GOT3 (cell line): ENCODE data around the gene PREX1.

Experiments used
- DNase-seq: peaks from one replicate; lab custom pipeline; 2025; ENCODE audit warnings: mixed read lengths; lab: John Stamatoyannopoulos, UW

The PREX1 gene

GRCh38 chr20:48658198-48658476, 169.7 kb downstream of the PREX1 start:
- DNase-seq = no peak

- no peak for DNase-seq
These were observed 170.2 kb downstream of the PREX1 start for GRCh38 chr20:48657426-48658197.

- no peak for DNase-seq
These were observed 171.1 kb downstream of the PREX1 start for GRCh38 chr20:48656661-48657211.

- DNase-seq = no peak
These were observed 171.7 kb downstream of the PREX1 start for GRCh38 chr20:48656137-48656536.

GRCh38 chr20:48653706-48654051, 174.1 kb downstream of the PREX1 start:
- DNase-seq = no peak

GRCh38 chr20:48652961-48653705, 174.7 kb downstream of the PREX1 start:
- no peak for DNase-seq

- DNase-seq = no peak
These were observed 175.8 kb downstream of the PREX1 start for GRCh38 chr20:48651960-48652359.

- no peak for DNase-seq
These were observed 176.5 kb downstream of the PREX1 start for GRCh38 chr20:48651271-48651670.

- no peak for DNase-seq
These were observed 177.9 kb downstream of the PREX1 start for GRCh38 chr20:48649868-48650267.

- DNase-seq = no peak
These were observed 178.6 kb downstream of the PREX1 start for GRCh38 chr20:48649104-48649626.

GRCh38 chr20:48648482-48649051, 179.2 kb downstream of the PREX1 start:
- DNase-seq = no peak

- no peak for DNase-seq
These were observed 179.9 kb downstream of the PREX1 start for GRCh38 chr20:48647858-48648257.

GRCh38 chr20:48645666-48646065, 182.1 kb downstream of the PREX1 start:
- DNase-seq = no peak

- DNase-seq = no peak
These were observed 183.4 kb downstream of the PREX1 start for GRCh38 chr20:48644286-48644828.

GRCh38 chr20:48642105-48642880, 185.5 kb downstream of the PREX1 start:
- no peak for DNase-seq

- DNase-seq = no peak
These were observed 186.9 kb downstream of the PREX1 start for GRCh38 chr20:48640871-48641270.

- DNase-seq = no peak
These were observed 187.9 kb downstream of the PREX1 start for GRCh38 chr20:48639899-48640298.

GRCh38 chr20:48638546-48638945, 189.3 kb downstream of the PREX1 start:
- no peak for DNase-seq

GRCh38 chr20:48637461-48637860, 190.3 kb downstream of the PREX1 start:
- no peak for DNase-seq

- DNase-seq = no peak
These were observed 191.5 kb downstream of the PREX1 start for GRCh38 chr20:48636301-48636700.

GRCh38 chr20:48635791-48636267, 192.0 kb downstream of the PREX1 start:
- DNase-seq = no peak

GRCh38 chr20:48635361-48635760, 192.4 kb downstream of the PREX1 start:
- no peak for DNase-seq
